Measurements from ENCODE around the gene PPP1R12A. TPM values are rescaled to one million over a fixed set of nuclear protein-coding genes. Genes with fewer than 3 reads are reported as not detected.

Gene PPP1R12A
- polyA plus RNA-seq, 3 donors = 26.2 to 57.2 (median 33.1) TPM

- no peaks in the 10 kb centered on the region for H3K27me3 ChIP-seq (ENCODE audit: control insufficient read depth in 2 of 2, insufficient read depth in 2 of 2, low read length in 2 of 2)
- H2AFZ ChIP-seq (ENCODE audit: insufficient read depth, low read depth, low read length, poor library complexity, severe bottlenecking) = no peak overlapping the region
- Mint-ChIP-seq H3K27ac (no peak overlapping the region), H3K27me3 (ENCODE audit: low read depth in 3 of 3) (no peaks in the 10 kb centered on the region), H3K4me1 (peaks cover 37% of the 10 kb centered on the region), H3K36me3 (no peaks in the 10 kb centered on the region), H3K9me3 (no peaks in the 10 kb centered on the region), H3K4me3 (no peak overlapping the region)
- H3K27ac ChIP-seq (ENCODE audit: low read depth in 1 of 2, low read length in 2 of 2) = no peak overlapping the region
- peaks cover 29 to 44% of the 10 kb centered on the region in 2 donors for H3K4me1 ChIP-seq (ENCODE audit: control insufficient read depth in 1 of 2, insufficient read depth in 2 of 2, low read length in 2 of 2)
- WGBS (ENCODE audit: insufficient coverage) = no CpG with 5 or more reads among the region's 1 CpG
- no peak for DNase-seq
- TF ChIP-seq CTCF (IDR thresholded peaks at IDR 0.05) = no peak
- H3K9me3 ChIP-seq (replicated peaks in 1 of 2; ENCODE audit: control insufficient read depth in 1 of 2, insufficient read depth in 1 of 2, low read length in 2 of 2) = no peaks in the 10 kb centered on the region
- intact Hi-C loops (cut with micrococcal nuclease) = loop anchor here in 1 of 2 donors (10.0 kb wide), 1 partner anchor 52 kb away; no protein-coding TSS in a partner anchor
- H4K20me1 ChIP-seq (ENCODE audit: insufficient read depth, low read length) = peaks cover 28% of the 10 kb centered on the region
- peak overlapping the region; percentile 86 for H3K4me2 ChIP-seq (replicated peaks; ENCODE audit: extremely low read depth, low read length, poor library complexity, severe bottlenecking)
- H3K4me3 ChIP-seq (replicated peaks in 1 of 3; ENCODE audit: low read depth in 2 of 3, low read length in 3 of 3) = no peak overlapping the region
- H3K79me2 ChIP-seq (ENCODE audit: insufficient read depth, low read length) = peaks cover 55% of the 10 kb centered on the region
- H3K9ac ChIP-seq (ENCODE audit: insufficient read depth, low read length, poor library complexity, severe bottlenecking) = no peak overlapping the region
- no peaks in the 10 kb centered on the region for H3K36me3 ChIP-seq (replicated peaks in 1 of 2; ENCODE audit: control insufficient read depth in 1 of 2, insufficient read depth in 2 of 2, low read length in 2 of 2)
Measured at GRCh38 chr12:79936670-79937069, 1.8 kb upstream of the PPP1R12A start.

- Histone ChIP-seq H3K4me1 (ENCODE audit: control insufficient read depth in 1 of 2, insufficient read depth in 2 of 2, low read length in 2 of 2) (peaks cover 31 to 47% of the 10 kb centered on the region in 2 donors), H3K36me3 (replicated peaks in 1 of 2; ENCODE audit: control insufficient read depth in 1 of 2, insufficient read depth in 2 of 2, low read length in 2 of 2) (no peaks in the 10 kb centered on the region), H3K9me3 (replicated peaks in 1 of 2; ENCODE audit: control insufficient read depth in 1 of 2, insufficient read depth in 1 of 2, low read length in 2 of 2) (no peaks in the 10 kb centered on the region), H3K79me2 (ENCODE audit: insufficient read depth, low read length) (peaks cover 64% of the 10 kb centered on the region), H3K4me2 (replicated peaks; ENCODE audit: extremely low read depth, low read length, poor library complexity, severe bottlenecking) (peak overlapping the region; percentile 86), H3K4me3 (replicated peaks in 1 of 3; ENCODE audit: low read depth in 2 of 3, low read length in 3 of 3) (peak overlapping the region; percentile 83 to 96 (median 87)), H3K9ac (ENCODE audit: insufficient read depth, low read length, poor library complexity, severe bottlenecking) (peak overlapping the region; percentile 96), H2AFZ (ENCODE audit: insufficient read depth, low read depth, low read length, poor library complexity, severe bottlenecking) (peak overlapping the region; percentile 88), H3K27me3 (ENCODE audit: control insufficient read depth in 2 of 2, insufficient read depth in 2 of 2, low read length in 2 of 2) (no peaks in the 10 kb centered on the region), H4K20me1 (ENCODE audit: insufficient read depth, low read length) (peaks cover 37% of the 10 kb centered on the region), H3K27ac (ENCODE audit: low read depth in 1 of 2, low read length in 2 of 2) (peak overlapping the region; percentile 92 to 95)
- 14% methylated on average over 1 of the region's 10 CpGs for WGBS (ENCODE audit: insufficient coverage)
- intact Hi-C loops (cut with micrococcal nuclease) = loop anchor here in 1 of 2 donors (10.0 kb wide), 1 partner anchor 51 kb away; no protein-coding TSS in a partner anchor
- Mint-ChIP-seq H3K27me3 (ENCODE audit: low read depth in 3 of 3) (no peaks in the 10 kb centered on the region), H3K4me3 (peak overlapping the region; percentile 99), H3K4me1 (peaks cover 42% of the 10 kb centered on the region), H3K36me3 (no peaks in the 10 kb centered on the region), H3K27ac (peak overlapping the region; percentile 98 to 99 (median 99)), H3K9me3 (no peaks in the 10 kb centered on the region)
- DNase-seq = peak in 1 of 3 donors; percentile 16
- no peak for TF ChIP-seq CTCF (IDR thresholded peaks at IDR 0.05)
Measured at GRCh38 chr12:79935624-79936345, 888 bp upstream of the PPP1R12A start.

Measured in CD14-positive monocyte (primary cell).